ENCODE measurements around the gene HOXB9. TPM values are rescaled to one million over a fixed set of nuclear protein-coding genes. Genes with fewer than 3 reads are reported as not detected.

Gene HOXB9
- polyA plus RNA-seq, 4 donors: 51.6 to 75.3 (median 66.7) TPM

- DNase-seq (ENCODE audit: low read depth in 4 of 4, low spot score in 3 of 4): no peak
Observed at GRCh38 chr17:48612854-48613691, 13.1 kb downstream of the HOXB9 start.

- DNase-seq (ENCODE audit: low read depth in 4 of 4, low spot score in 3 of 4): no peak
Observed at GRCh38 chr17:48612456-48612853, 13.7 kb downstream of the HOXB9 start.

- DNase-seq (ENCODE audit: low read depth in 4 of 4, low spot score in 3 of 4): peak in 1 of 4 donors; percentile 80
Observed at GRCh38 chr17:48611681-48612455, 14.3 kb downstream of the HOXB9 start.

GRCh38 chr17:48611213-48611612 is 14.9 kb downstream of the HOXB9 start:
- no peak for DNase-seq (ENCODE audit: low read depth in 4 of 4, low spot score in 3 of 4)

GRCh38 chr17:48610282-48611211 is 15.6 kb downstream of the HOXB9 start, which contains the start of gene HOXB7:
TSS of gene HOXB7 (minus strand) at chr17:48611017. CDS start at chr17:48610918, 99 bp downstream.
- DNase-seq (ENCODE audit: low read depth in 4 of 4, low spot score in 3 of 4): no peak

GRCh38 chr17:48609759-48610281 is 16.3 kb downstream of the HOXB9 start:
- DNase-seq (ENCODE audit: low read depth in 4 of 4, low spot score in 3 of 4): no peak

- no peak for DNase-seq (ENCODE audit: low read depth in 4 of 4, low spot score in 3 of 4)
Observed at GRCh38 chr17:48609033-48609432, 17.1 kb downstream of the HOXB9 start.

GRCh38 chr17:48608494-48608834 is 17.7 kb downstream of the HOXB9 start:
- DNase-seq (ENCODE audit: low read depth in 4 of 4, low spot score in 3 of 4): no peak

GRCh38 chr17:48606892-48607614 is 19.1 kb downstream of the HOXB9 start:
- DNase-seq (ENCODE audit: low read depth in 4 of 4, low spot score in 3 of 4): no peak

- no peak for DNase-seq (ENCODE audit: low read depth in 4 of 4, low spot score in 3 of 4)
Observed at GRCh38 chr17:48605991-48606891, 19.9 kb downstream of the HOXB9 start.

GRCh38 chr17:48605409-48605919 is 20.7 kb downstream of the HOXB9 start:
- no peak for DNase-seq (ENCODE audit: low read depth in 4 of 4, low spot score in 3 of 4)

- no peak for DNase-seq (ENCODE audit: low read depth in 4 of 4, low spot score in 3 of 4)
Observed at GRCh38 chr17:48604770-48605329, 21.3 kb downstream of the HOXB9 start, which contains the start of gene HOXB6. TSS of gene HOXB6 (minus strand) at chr17:48604986. CDS start at chr17:48598150, 6,836 bp downstream.

- DNase-seq (ENCODE audit: low read depth in 4 of 4, low spot score in 3 of 4): no peak
Observed at GRCh38 chr17:48603959-48604769, 22.0 kb downstream of the HOXB9 start.

- DNase-seq (ENCODE audit: low read depth in 4 of 4, low spot score in 3 of 4): no peak
Observed at GRCh38 chr17:48601539-48602425, 24.4 kb downstream of the HOXB9 start.

- no peak for DNase-seq (ENCODE audit: low read depth in 4 of 4, low spot score in 3 of 4)
Observed at GRCh38 chr17:48601207-48601538, 25.0 kb downstream of the HOXB9 start.
